HG03457 (cell line): ENCODE measurements around the gene QRFP.

Experiments used
- ATAC-seq: cut with Tn5 transposase; IDR thresholded peaks from one replicate; pipeline ENCODE4 v1.9.1; 2021; ENCODE audit warnings: moderate number of reproducible peaks; ENCODE audit not compliant: unreplicated experiment

Gene QRFP

DNA sequence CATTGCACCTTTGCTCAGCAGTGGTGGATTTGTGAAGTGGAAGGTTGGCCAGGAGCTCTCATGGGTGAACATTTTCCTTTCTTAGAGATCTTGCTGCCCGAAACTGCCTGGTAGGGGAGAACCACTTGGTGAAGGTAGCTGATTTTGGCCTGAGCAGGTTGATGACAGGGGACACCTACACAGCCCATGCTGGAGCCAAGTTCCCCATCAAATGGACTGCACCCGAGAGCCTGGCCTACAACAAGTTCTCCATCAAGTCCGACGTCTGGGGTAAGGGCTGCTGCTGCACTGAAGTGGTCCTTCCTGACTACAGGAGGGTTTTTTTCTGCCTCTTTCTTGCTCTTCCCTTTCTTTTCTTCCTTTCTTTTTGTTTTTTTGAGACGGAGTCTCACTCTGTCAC lies 21.8 kb downstream of the QRFP start:
- no peak for ATAC-seq

GRCh38 chr9:130873966-130874365 lies 22.6 kb downstream of the QRFP start:
- ATAC-seq, result no peak

DNA sequence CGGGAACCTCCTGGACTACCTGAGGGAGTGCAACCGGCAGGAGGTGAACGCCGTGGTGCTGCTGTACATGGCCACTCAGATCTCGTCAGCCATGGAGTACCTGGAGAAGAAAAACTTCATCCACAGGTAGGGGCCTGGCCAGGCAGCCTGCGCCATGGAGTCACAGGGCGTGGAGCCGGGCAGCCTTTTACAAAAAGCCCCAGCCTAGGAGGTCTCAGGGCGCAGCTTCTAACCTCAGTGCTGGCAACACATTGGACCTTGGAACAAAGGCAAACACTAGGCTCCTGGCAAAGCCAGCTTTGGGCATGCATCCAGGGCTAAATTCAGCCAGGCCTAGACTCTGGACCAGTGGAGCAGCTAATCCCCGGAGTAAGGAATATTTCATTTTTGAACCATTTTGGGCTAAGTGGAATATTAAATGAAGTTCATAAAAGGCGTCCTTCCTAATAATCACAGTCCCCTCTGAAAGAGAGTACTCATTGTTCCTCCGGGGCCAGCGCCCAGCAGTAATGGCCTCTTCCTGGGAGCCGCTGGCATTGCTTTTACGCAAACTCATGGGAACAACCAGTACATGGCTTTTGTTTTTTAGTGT lies 23.6 kb downstream of the QRFP start:
- ATAC-seq, result no peak

DNA sequence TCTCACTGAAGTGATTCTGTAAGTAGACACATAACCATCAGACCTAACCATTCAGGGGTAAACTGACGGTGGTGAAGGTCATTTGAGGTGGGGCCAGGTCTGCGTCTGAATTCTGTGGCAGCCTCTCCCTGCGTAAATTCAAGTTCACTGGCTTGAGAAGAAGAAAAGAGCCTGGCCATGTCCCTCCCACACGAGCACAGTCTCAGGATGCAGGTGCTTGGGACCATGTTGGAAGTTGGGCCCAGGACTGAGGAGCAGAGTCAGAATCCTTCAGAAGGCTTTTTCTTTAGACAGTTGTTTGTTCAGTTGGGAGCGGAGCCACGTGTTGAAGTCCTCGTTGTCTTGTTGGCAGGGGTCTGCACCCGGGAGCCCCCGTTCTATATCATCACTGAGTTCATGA lies 24.1 kb downstream of the QRFP start:
- no peak for ATAC-seq

- no peak for ATAC-seq
These were observed 24.5 kb downstream of the QRFP start for GRCh38 chr9:130872093-130872492.

DNA sequence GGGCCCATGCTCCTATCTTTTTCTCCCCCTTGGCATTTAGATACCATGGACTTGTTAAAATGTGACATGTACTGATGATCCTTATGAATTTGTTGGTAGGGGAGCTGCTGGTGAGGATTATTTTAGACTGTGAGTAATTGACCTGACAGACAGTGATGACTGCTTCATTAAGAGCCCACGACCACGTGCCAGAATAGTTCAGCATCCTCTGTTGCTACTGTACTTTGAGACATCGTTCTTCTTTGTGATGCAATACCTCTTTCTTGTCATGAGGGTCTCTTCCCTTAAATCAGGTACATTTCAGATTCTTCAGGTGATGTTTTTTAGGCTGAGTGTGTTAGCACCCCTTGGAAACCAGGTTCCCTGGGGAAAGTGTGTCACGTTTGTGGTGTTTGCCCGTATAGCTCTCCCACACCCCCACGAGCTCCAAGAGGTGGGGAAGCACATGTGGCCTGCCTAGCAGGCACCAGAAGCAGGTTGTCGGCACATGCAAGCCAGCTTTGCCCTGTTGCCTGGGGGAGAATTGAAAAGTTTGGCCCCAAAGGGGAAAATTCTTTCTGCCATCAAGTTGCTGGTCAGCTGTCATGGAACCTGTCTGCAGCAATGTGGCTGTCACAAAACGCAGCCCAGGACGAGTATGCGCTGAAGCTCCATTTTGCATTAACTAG lies 25.1 kb downstream of the QRFP start:
- no peak for ATAC-seq

DNA sequence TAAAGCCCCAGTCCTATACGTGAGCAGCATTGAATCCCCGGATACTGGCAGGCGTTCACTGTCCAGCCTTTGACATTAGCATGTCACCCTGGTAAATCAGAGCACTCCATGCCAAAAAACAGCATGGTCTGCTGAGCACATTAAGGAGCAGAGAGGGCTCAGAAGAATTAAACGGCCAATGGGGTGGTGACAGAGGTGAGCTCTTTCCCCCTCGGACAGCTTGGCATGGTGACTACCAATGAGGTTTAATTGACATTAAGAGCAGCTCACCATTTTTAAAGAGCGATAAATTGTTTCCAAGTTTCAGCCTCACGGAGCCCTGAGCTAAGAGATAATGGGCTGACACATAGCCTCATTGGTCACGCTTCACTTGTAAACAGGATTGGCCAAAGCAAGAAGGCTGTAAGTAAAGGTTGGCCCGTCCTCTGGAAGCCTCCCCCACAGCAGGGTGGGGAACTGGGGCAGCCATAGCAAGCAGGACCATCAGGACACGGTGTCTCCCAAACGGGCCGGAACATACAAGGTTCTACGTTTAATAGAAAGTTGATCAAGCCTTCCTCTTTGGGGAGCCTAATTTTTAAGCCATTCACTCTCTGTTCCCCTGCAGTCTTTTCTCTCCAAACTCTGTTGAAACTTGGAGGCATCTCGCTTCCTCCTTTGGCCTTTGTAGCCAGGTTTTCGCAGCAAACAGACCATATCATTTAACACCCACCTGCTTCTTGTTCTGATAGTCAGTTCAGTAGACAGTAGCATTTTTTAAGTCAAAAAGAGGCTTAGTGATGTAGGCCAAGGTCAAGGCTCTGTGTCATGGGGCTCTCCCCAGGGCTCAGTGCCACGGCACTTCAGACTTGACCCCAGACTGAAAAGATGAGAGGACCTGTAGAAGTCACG lies 25.9 kb downstream of the QRFP start:
- no peak for ATAC-seq

DNA sequence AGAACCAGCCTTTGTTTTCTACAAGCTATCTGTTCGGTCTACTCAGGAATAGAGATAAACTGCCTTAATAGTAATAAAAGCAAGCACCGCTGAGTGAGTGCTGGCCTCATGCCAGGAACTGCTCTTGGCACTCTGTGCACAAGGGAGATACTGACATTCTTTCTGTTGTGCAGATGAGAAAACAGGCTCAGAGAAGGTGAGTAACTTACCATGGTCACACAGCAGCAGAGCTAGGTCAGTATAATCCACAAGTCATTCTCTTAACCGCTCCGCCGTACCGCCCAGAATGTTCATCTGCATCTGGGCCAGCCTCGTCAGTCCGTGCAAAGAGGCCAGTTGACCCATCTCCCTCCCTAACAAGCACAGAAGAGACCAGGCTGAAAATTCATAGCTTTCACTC lies 27.4 kb downstream of the QRFP start:
- no peak for ATAC-seq

DNA sequence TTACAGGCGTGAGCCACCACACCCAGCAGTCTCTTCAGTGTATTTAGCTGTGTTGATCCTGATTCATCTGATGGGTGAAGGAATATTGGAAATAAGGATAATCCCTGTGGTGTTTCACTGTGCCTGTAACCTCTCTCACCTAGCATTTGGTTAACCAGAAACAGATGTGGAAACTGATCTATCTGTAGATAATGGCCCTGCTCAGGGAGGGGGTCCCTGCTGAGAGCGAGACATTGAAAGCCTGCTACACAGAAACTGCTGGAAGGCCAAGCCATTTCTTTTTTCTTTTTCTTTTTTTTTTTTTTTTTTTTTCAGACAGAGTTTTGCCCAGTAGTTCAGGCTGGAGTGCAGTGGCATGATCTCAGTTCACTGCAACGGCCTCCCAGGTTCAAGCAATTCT lies 28.4 kb downstream of the QRFP start:
- ATAC-seq, result no peak

GRCh38 chr9:130867556-130867955 lies 29.1 kb downstream of the QRFP start:
- no peak for ATAC-seq

GRCh38 chr9:130866474-130866965 lies 30.1 kb downstream of the QRFP start:
- no peak for ATAC-seq

GRCh38 chr9:130865921-130866320 lies 30.7 kb downstream of the QRFP start:
- ATAC-seq, result no peak

DNA sequence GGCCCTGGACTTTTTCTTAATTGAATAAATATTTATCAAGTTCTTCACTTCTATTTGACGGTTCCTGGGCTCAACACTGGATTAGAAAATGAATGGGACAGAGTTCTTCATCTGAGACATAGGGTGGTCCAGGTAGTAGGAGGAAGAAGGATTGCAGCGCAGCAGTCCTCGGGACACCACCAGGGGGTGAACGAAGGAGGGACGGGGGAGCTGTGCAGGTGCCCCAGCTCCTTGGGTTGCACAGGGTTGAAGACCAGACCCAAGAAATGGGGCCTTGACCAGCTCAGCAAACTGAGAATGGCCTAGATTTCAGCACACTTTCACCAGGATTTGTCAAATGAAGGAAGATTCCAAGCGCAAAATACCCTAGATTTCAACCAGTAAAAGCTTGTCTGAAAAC lies 32.1 kb downstream of the QRFP start:
- no peak for ATAC-seq

GRCh38 chr9:130862747-130863146 lies 33.9 kb downstream of the QRFP start:
- ATAC-seq, result no peak

- no peak for ATAC-seq
These were observed 34.4 kb downstream of the QRFP start for GRCh38 chr9:130862217-130862616.

DNA sequence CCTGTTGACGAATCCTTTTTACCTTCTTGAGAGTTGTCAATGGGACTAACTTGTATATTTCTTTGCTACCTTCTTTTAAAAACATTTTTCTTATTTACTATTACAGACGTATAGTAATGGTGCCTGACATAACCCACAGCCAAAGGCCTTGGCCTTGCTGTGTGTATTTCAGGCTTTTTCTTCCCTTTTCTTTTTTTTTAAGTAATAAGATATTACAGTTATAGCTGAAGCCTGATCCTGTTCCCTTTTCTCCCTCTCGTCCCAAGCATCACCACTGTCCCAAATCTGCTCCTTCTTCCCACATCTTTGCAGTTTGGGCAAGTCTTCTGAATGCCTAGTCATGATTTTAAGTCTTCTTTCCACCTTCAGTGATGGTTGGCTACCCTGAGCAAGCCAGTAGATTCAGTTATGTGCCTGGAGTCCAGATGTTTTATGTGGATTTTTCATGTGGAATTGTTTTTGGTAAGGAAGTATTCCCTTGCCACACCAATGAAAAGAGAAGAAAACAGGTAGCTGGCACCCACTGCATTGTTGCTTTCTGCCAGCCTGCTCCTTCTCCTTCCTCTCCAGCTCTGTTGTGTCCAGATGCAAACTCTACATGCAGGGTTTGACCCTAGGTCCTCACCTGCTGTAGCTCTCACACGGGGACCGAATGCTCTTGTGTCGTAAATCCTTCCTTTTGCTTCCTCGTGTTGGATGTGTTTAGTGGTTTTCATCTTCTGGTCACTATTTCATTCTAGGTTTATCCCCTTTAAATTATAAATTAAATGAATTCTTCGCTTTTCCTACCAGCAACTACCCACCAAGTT lies 35.0 kb downstream of the QRFP start:
- ATAC-seq, result no peak

- ATAC-seq, result no peak
These were observed 35.9 kb downstream of the QRFP start for GRCh38 chr9:130860458-130861316.

DNA sequence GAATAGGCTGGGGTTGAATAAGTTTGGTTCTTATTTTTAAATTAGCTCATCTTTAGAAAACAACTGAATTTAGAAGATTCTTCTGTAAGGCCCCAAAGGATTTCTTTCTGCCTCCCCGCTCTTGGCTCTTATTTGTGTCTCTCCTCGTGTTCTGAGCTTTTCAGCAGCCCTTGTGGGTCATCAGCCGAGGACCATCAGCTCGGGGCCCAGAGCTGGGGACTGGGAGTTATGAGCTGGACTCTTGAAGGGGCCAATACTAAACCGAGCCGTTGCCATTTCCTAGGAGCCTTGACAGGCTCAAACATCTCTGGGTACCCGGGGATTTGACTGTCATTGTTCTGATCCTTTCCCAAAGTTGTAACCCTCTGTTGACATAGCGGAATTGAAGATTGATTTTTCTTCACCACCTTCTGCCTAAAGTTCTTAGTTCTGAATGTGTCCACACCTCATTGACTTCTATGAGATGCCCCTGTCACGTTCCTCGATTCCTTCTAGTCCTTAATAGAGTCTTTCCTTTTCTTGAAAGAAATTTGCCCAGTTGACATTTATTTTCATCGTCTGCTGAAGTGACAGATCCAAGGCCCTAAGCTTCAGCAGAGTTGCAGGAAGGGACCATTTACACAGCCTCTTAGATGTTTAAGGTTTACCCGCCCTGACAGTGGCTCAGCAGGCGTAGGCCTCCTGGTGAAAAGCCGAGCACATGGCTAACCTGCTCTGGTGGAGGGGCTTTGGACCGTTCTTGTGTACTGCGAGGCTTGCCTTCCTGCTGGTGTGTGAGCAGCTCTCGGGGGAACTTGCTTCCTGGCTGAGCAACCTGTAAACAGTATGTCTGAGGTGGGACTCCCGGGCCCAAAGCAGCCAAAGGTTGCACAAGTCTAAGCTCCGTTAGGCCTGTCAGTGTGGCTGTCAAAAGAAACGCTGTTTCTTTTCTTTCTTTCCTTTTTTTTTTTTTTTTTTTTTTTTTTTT lies 37.6 kb downstream of the QRFP start:
- no peak for ATAC-seq
